ENCODE results near the gene CEBPA.

CEBPA gene

GRCh38 chr19:33286899-33287298 lies 15.4 kb downstream of the CEBPA start:
- DNase-seq, result peak; percentile 14

DNA sequence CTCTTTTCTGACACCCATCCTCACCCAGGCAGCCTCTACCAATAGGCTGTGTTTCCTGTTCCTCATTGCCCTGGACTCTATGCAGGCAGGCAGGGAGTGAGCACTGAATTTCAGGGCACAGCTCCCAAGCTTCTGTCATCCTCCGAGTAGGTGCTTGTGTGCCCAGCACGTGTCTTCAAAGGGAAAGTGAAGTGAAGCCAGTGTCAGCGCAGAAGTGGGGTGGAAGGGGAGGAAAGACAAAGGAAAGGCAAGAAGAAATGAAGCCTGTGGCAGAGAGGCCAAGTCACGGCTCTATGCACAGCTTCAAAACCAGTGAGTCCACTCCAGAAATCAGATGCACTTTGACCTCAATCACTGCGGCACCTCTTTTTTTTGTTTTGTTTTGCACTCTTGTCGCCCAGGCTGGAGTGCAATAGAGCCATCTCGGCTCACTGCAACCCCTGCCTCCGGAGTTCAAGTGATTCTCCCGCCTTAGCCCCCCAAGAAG lies 16.9 kb downstream of the CEBPA start:
- no peak for DNase-seq

- DNase-seq, result no peak
Measured at GRCh38 chr19:33284756-33285155, 17.6 kb downstream of the CEBPA start.

DNA sequence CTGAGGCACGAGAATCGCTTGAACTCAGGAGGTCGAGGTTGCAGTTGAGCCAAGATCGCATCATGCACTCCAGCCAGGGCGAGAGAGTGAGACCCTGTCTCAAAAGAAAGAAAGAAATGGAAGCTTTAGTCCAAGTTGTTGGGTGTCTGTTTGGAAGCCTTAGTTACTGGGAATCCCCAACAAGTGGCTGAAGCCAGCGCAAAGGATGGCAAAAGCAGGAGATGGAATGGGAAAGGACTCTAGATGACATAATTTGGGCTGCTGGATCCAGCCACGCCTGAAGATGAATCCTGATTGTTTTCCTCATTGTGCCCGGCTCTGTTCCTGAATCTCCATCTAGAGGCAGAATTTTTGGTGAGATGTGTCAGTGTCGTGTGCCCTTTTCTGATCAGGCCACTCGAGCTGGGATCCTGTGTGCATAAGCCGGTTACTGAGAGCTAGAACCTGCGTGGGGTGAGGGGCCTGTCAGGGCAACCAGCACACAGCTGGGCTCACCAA lies 18.1 kb downstream of the CEBPA start:
- DNase-seq, result no peak

DNA sequence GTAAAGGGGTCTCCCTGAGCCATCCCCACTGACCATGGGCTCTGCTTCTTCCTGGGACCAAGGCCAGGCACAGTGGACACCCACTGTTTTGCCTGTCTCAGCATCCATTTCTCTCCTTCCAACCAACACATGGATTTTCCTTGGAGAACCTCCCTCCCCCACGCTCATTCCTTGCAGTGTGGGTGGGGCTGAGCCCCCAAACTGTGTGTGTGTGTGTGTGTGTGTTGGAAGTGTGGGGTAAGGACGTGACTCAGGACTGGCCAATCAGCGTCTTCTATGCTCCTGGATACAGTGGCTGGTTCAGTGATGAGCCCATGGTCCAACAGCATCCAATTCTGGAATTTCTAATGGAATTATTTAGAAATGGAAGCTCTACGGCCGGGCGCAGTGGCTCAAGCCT lies 18.7 kb downstream of the CEBPA start:
- DNase-seq, result no peak

DNA sequence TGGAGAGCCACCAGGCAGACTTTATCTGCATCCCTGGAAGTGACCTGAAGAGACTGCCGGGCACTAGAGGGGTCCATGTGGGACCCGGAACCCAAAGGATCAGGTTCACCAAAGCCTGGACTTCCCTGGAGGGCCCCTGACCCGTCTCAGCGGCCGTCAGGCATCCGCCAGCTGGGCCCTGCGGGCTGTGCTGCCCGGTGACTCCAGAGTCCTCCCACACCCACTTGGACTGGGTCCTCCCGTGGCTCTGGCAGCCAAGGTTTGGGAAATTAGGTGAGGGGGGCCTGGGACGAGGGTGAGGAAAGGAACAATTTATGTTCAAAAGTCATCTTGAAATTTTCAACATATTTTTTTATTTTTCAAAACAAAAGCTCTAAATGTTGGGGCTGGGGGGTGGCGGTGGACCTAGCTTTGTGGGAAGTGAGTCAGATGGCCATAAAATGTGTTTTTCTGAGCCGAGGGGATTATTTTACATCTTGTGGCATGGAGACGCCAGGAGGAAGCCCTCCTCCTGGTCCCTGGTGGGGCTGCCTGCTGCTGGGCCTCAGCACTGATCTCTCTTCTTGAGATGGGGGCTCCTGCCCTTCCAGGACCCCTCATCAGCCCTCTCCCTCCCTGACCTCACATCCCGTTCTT lies 20.2 kb downstream of the CEBPA start:
- DNase-seq, result no peak

DNA sequence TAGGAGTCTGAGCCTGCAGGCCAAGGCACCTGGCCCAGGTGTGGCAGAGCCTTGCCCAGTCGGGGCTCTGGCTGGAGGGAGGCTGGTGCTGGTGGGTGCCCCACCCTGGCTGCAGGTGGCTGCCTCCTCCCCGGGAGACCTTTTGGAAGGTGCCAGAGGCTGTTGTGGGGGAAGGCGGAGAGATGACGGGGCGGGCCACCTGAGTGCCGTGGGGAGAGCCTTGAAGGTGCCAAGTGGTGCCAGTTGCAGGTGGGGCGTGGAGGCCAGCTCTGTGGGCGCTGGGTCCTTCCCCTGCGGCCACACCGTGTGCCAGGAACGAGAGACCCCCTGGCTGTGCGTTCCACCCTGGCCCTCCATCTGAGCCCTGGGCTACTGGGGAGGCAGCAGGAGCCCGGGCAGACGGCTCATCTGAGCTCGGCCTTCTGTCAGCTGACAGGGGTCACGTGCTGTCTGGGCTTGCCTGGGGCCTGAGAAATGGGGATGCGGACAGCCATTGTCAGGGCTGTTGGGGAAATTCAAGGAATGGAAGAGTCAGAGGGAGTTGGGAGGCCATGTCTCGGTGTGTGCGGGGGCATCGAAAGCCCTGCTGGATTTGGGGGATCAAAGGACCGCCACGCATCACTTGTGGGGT lies 20.9 kb downstream of the CEBPA start:
- DNase-seq, result no peak

DNA sequence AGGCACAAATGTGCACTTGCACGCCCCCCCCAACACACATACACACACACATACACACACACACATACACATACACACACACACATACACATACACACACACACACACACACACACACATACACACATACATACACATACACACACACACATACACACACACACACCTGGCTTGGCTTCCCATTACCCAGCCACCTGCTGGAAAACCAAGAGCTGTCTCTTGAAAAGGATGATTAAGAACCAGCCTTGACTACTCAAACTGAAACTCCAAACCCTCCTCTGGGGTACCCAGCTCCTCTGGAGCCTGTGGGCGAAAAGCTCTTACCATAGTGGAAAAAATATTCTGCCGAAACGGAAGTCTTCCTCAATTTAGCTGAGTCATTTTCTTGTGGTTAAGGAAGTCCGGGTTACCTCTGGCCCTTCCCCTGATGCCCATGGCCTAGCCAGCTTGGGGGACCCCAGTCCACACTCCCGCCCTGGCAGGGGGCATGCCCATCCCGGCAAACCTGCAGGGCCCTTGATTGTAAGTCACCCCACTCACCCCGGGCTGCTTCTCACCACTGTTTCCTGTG lies 21.9 kb downstream of the CEBPA start:
- no peak for DNase-seq

DNA sequence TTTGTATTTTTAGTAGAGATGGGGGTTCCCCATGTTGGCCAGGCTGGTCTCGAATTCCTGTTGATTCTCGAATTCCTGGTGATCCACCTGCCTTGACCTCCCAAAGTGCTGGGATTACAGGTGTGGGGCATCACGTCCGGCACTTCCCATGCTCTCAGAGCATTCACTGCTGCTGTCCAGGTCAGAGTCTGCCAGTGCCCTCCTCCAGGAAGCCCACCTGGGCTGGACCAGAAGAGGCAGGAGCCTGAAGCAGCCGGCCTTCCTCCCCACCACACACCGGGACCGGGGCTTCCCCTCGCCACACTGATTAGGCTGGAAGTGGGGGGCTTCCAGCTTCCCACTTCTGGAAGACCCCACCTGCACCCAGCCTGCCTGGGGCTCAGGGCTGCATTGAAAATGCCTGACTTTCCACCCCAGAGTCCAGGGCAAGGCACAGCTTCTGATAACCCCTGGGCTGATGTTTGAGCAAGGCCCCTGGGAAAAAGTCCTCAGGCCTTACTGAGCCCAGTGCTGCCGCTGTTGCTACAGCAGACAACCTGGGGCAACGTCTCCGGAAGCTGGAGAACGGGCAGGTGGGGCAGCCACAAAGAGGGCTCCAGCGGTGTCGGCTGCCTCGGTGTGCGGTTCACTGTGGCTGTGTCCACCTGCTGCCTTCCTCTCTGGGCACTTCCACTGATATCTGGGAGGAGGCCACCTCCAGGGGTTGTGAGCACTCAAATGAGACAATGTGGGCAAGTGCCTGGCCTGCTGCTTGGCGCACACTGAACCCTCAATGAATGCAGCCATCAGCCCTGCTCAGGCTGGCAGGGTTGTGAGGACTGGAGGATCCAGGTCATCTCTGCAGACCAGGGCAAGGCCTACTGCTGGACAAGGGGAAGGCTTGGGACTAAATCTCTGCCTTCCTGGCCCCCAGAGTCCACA lies 22.6 kb downstream of the CEBPA start:
- no peak for DNase-seq

DNA sequence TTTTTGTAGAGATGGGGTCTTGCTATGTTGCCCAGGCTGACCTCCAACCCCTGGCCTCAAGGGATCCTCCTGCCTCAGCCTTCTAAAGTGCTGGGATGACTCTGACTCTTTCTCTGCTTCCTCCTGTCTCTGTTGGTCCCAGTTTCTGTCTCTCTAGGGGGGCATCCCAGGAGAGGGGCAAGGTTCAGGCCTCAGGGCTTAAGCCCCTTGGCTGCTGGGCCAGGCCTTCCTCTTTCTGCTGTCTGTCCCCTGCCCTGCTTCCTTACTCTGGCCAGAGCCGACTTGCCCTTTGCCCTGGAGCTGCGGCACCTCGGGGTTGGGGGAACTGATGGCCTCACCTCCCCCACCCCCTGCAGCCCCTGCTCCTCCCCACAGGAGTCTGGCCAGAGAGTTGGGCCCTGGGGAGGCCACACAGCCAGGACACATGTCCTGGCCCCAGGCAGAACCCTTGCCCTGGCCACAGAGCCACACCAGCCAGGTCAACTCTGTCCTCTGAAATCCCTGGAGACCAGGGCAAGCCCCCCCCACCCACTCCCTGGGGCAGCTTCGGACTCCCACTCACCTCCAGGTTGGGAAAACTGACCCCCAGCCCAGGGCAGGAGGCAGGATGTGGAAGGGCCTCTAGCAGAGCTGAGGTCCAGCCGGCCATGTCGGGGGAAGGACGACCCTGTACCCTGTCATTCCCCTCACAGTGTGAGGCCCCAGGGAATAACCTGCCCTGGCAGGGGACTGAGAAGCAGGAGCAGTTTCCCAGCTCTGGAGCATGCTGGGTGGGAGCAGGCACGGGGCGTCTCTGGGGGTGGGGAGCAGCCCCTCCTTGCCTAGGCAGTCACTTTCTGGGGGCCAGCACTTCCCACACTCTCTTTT lies 23.7 kb downstream of the CEBPA start:
- DNase-seq, result no peak

DNA sequence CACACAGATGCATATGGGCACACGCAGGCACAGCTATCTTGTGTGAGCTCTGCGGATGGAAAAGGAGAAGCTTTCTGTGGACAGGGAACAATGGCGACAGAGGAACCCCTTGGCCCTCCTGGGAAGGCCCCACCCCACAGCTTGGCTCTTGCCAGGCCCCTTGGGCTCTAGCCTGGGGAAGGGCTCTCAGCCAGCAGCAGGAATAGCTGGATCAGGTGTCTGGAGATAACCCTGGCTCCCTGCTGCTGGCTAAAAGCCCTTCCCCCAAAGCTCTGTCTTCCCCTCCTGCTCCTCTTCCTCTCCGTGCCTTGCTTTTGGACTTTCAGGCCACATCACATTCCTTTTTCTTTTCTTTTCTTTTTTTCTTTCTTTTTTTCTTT lies 24.3 kb downstream of the CEBPA start:
- DNase-seq, result no peak

DNA sequence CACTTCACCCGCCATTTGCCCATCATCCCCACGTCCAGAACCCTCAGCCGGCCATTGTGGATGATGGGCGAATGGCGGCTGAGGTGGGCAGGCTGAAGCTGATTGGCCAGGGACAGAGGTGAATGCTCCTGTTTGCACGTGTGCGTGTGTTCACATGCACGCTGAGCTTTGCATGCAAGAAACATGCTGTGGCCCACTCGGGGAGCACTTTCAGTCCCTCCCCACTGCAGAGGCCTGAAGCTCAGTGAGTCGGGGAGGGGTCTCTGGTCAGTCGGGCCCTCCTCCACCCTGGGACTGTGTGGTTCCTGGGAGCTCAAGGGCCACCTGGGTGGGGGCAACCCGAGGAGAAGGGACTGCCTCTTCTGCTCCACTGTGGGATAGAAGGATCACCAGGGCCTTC lies 24.9 kb downstream of the CEBPA start:
- no peak for DNase-seq

DNA sequence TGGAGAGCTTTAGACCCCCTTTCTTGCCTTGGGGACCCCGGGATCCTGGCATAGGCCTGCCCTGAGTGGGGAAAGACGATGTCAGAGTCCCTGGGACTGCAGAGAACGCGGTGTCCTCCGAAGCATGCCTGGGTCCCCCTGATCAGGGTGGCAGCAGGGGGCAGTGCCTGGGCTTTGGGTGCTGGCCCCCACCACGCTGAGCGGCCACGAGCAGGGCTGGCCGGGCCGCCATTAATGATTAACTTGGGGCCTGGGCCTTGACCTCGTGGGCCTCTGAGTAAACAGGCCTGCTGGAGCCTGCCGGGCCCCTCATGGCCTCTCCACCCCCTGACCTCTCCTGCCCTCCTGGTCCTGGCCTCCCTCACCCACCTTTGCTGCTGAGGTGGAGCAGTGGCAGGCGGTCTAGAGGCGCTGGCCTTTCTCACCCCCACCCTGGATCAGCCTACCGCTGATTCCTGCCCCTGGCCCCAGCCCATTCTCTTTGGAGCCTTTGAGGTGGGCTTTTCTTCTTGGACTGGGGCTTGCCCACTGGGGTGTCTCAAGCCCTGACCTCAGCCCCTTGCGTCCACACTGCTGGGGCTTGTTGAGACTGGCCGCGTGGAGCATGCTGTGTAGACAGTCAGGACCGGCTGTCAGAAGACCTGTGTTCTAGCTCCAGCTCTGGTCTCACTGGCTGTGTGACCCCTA lies 26.3 kb downstream of the CEBPA start:
- DNase-seq, result no peak

- DNase-seq, result no peak
Measured at GRCh38 chr19:33275559-33275932, 26.8 kb downstream of the CEBPA start.

GRCh38 chr19:33274663-33275558 lies 27.4 kb downstream of the CEBPA start:
- no peak for DNase-seq

GRCh38 chr19:33273881-33274662 lies 28.3 kb downstream of the CEBPA start:
- DNase-seq, result peak; percentile 23

- DNase-seq, result no peak
Measured at GRCh38 chr19:33273065-33273736, 29.1 kb downstream of the CEBPA start.

GRCh38 chr19:33271246-33272021 lies 30.9 kb downstream of the CEBPA start:
- no peak for DNase-seq
